PC-3 (cell line): ENCODE results near the gene ERO1B. TPM values are rescaled to one million over a fixed set of nuclear protein-coding genes. Genes with fewer than 3 reads are reported as not detected.

ENCODE experiments used
- ATAC-seq: fragments of 200-7000 bp; cut with Tn5 transposase; 2 replicates; pipeline ENCODE4 v1.9.1; 2020; ENCODE audit warnings: mild to moderate bottlenecking, moderate library complexity
- BruUV-seq: library from RNA; stranded (reverse); fragments of 400-500 nt; replicated peaks from 2 replicates; lab custom pipeline; 2021; lab: Mats Ljungman, UMichigan
- CTCF ChIA-PET: fragments of 300-600 bp; sonication (Branson Sonifier 250); formaldehyde crosslinking; loops from one replicate; lab custom pipeline; 2022; ENCODE audit warnings: antibody characterized with exemption; lab: Charles Lee
- POLR2A ChIA-PET: fragments of 300-600 bp; sonication (Branson Sonifier 250); formaldehyde crosslinking; loops from one replicate; lab custom pipeline; 2022; ENCODE audit warnings: antibody characterized with exemption; ENCODE audit not compliant: unreplicated experiment; lab: Charles Lee
- DNase-seq: peaks from one replicate; pipeline ENCODE4 v3.0.0-alpha.2; 2015
- H2AFZ ChIP-seq: fragments of 300-600 bp; sonication (generic); 2 replicates; pipeline ENCODE4 v1.6.0; 2016; ENCODE audit warnings: antibody characterized with exemption, low read length
- H3F3A ChIP-seq: fragments of 300-600 bp; sonication (generic); one replicate; pipeline ENCODE4 v1.6.0; 2017; ENCODE audit warnings: antibody characterized with exemption, low read length, control low read depth, mild to moderate bottlenecking; ENCODE audit not compliant: unreplicated experiment
- H3K27ac ChIP-seq: fragments of 300-600 bp; sonication (generic); 2 replicates; pipeline ENCODE4 v1.5.1; 2016; ENCODE audit warnings: mild to moderate bottlenecking, low read length
- H3K27me3 ChIP-seq: fragments of 300-600 bp; sonication (generic); 2 replicates; pipeline ENCODE4 v1.6.1; 2016; ENCODE audit warnings: low read length, mixed read lengths
- H3K36me3 ChIP-seq: fragments of 300-600 bp; sonication (generic); 2 replicates; pipeline ENCODE4 v1.6.1; 2016; ENCODE audit warnings: low read depth, mixed run types, low read length, mixed read lengths
- H3K4me1 ChIP-seq: fragments of 300-600 bp; sonication (generic); 2 replicates; pipeline ENCODE4 v1.5.1; 2016; ENCODE audit warnings: low read length; ENCODE audit not compliant: insufficient read depth
- H3K4me2 ChIP-seq: fragments of 300-600 bp; sonication (generic); 2 replicates; pipeline ENCODE4 v1.6.0; 2016; ENCODE audit warnings: low read length
- H3K4me3 ChIP-seq: fragments of 300-600 bp; sonication (generic); 2 replicates; pipeline ENCODE4 v1.5.1; 2016; ENCODE audit warnings: mild to moderate bottlenecking, low read length, mixed read lengths
- H3K79me2 ChIP-seq: fragments of 300-600 bp; sonication (generic); 2 replicates; pipeline ENCODE4 v1.6.1; 2017; ENCODE audit warnings: low read length, mixed read lengths
- H3K9ac ChIP-seq: fragments of 300-600 bp; sonication (generic); 2 replicates; pipeline ENCODE4 v1.6.0; 2016; ENCODE audit warnings: mild to moderate bottlenecking, low read length
- H3K9me2 ChIP-seq: fragments of 300-600 bp; sonication (generic); replicated peaks from 2 replicates; pipeline ENCODE4 v1.6.1; 2016; ENCODE audit warnings: mixed run types, low read length, mixed read lengths
- H3K9me3 ChIP-seq: fragments of 300-600 bp; sonication (generic); 2 replicates; pipeline ENCODE4 v1.6.1; 2016; ENCODE audit warnings: low read length, mixed read lengths
- H4K20me1 ChIP-seq: fragments of 300-600 bp; sonication (generic); 2 replicates; pipeline ENCODE4 v1.6.1; 2016; ENCODE audit warnings: low read length, mixed read lengths
- EZH2 ChIP-seq: fragments of 300-600 bp; sonication (generic); IDR thresholded peaks from one replicate; pipeline ENCODE4 v1.6.1; 2017; ENCODE audit warnings: antibody characterized with exemption, mild to moderate bottlenecking, low read length; ENCODE audit not compliant: unreplicated experiment
- EZH2phosphoT487 ChIP-seq: fragments of 300-600 bp; sonication (generic); IDR thresholded peaks from 2 replicates; pipeline ENCODE4 v1.6.1; 2018; ENCODE audit warnings: mild to moderate bottlenecking, antibody characterized with exemption, low read length, borderline replicate concordance
- intact Hi-C: fragments of 100-400 bp; cut with micrococcal nuclease; formaldehyde crosslinking; loops from 2 replicates; pipeline ENCODE4 v1.9.0; 2023
- total RNA-seq: library from RNA; depleted of rRNA; stranded (reverse); fragments of >200 nt; gene quantifications from 2 replicates; pipeline ENCODE4 v1.2.3, GENCODE V29; 2014
- TF ChIP-seq, protein P1 (sequence below): fragments of 300-600 bp; sonication (generic); conservative IDR thresholded peaks from 2 replicates; pipeline ENCODE4 v1.5.1; 2017; ENCODE audit warnings: antibody characterized with exemption, low read depth, mild to moderate bottlenecking, low read length

The ERO1B gene
- total RNA-seq, 1 experiment from 2014 or later = 0.95 TPM

DNA sequence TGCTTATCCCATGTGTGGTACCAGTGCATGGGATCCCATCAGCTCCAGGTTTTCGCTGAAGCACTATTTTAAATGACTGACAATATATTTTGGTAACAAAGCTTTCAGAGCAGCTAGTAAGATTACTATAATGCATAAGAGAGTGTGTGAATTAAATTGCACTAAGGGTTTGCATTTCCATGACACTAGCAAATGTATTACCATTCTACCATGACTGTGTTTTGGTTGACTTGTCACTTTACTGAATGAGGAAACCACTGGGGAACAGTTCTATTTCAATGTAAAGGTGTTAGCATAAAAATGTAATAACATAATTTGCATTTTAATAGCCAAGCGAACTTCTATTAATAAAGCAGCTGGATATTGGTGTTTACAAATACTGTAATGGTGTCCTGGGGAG is 31.7 kb upstream of the ERO1B start:
- Histone ChIP-seq H3K4me1 (no peaks in the 10 kb centered on the region), H2AFZ (no peak overlapping the region), H3K27me3 (no peaks in the 10 kb centered on the region), H3K4me3 (no peak overlapping the region), H3K79me2 (no peaks in the 10 kb centered on the region), H3K9me3 (no peaks in the 10 kb centered on the region), H3K4me2 (no peak overlapping the region), H3K36me3 (no peaks in the 10 kb centered on the region), H3K9ac (no peak overlapping the region), H3F3A (no peaks in the 10 kb centered on the region), H3K9me2 (no peaks in the 10 kb centered on the region), H4K20me1 (no peaks in the 10 kb centered on the region), H3K27ac (no peak overlapping the region)
- ChIA-PET CTCF (no interaction called here), POLR2A (no interaction called here)
- ATAC-seq = no peak
- no TSS peak for BruUV-seq
- DNase-seq = no peak
- intact Hi-C loops = no loop called here
- no peak for TF ChIP-seq EZH2
- TF ChIP-seq EZH2phosphoT487 = no peak
- TF ChIP-seq, protein P1, sequence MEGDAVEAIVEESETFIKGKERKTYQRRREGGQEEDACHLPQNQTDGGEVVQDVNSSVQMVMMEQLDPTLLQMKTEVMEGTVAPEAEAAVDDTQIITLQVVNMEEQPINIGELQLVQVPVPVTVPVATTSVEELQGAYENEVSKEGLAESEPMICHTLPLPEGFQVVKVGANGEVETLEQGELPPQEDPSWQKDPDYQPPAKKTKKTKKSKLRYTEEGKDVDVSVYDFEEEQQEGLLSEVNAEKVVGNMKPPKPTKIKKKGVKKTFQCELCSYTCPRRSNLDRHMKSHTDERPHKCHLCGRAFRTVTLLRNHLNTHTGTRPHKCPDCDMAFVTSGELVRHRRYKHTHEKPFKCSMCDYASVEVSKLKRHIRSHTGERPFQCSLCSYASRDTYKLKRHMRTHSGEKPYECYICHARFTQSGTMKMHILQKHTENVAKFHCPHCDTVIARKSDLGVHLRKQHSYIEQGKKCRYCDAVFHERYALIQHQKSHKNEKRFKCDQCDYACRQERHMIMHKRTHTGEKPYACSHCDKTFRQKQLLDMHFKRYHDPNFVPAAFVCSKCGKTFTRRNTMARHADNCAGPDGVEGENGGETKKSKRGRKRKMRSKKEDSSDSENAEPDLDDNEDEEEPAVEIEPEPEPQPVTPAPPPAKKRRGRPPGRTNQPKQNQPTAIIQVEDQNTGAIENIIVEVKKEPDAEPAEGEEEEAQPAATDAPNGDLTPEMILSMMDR = no peak

- H3K4me1 ChIP-seq = no peaks in the 10 kb centered on the region
- H3K79me2 ChIP-seq = no peaks in the 10 kb centered on the region
- no peak overlapping the region for H2AFZ ChIP-seq
- ATAC-seq (no peak), DNase-seq (no peak)
- no TSS peak for BruUV-seq
- H3K36me3 ChIP-seq = no peaks in the 10 kb centered on the region
- ChIA-PET CTCF (no interaction called here), POLR2A (no interaction called here)
- no peaks in the 10 kb centered on the region for H4K20me1 ChIP-seq
- H3K4me3 ChIP-seq = no peak overlapping the region
- no peak overlapping the region for H3K27ac ChIP-seq
- TF ChIP-seq, protein P1 = no peak
- TF ChIP-seq EZH2phosphoT487 (no peak), EZH2 (no peak)
- H3K9me3 ChIP-seq = no peaks in the 10 kb centered on the region
- no peak overlapping the region for H3K4me2 ChIP-seq
- H3K9me2 ChIP-seq = no peaks in the 10 kb centered on the region
- H3K9ac ChIP-seq = no peak overlapping the region
- intact Hi-C loops = no loop called here
- no peaks in the 10 kb centered on the region for H3F3A ChIP-seq
- H3K27me3 ChIP-seq = no peaks in the 10 kb centered on the region
Observed at GRCh38 chr1:236311040-236311439, 29.3 kb upstream of the ERO1B start.

DNA sequence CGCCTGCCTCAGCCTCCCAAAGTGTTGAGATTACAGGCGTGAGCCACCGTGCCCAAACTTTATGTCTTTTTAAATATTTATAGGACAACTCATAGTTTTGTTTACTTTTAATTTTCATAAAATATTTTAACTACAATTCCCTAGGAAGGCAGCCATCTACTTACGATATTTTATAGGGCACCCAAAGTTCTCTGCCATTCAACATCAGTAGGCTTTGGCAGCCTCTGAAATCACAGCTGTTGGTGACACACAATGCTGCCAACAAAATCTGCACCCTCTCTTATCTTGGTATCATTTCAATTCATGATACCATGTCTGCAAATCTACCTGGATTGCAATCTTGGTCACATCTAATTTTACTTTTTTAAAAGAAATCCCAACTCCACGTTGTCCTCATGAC is 27.1 kb upstream of the ERO1B start:
- POLR2A ChIA-PET = no interaction called here

More for the DNA sequence above, 27.1 kb upstream of the ERO1B start:
- Histone ChIP-seq H3K9me3 (no peaks in the 10 kb centered on the region), H3K9me2 (no peaks in the 10 kb centered on the region), H3K4me3 (no peak overlapping the region), H3K36me3 (no peaks in the 10 kb centered on the region), H2AFZ (no peak overlapping the region), H3K27me3 (no peaks in the 10 kb centered on the region), H3K4me1 (no peaks in the 10 kb centered on the region), H3F3A (no peaks in the 10 kb centered on the region), H4K20me1 (no peaks in the 10 kb centered on the region), H3K27ac (no peak overlapping the region), H3K9ac (no peak overlapping the region), H3K4me2 (no peak overlapping the region), H3K79me2 (no peaks in the 10 kb centered on the region)
- CTCF ChIA-PET = no interaction called here
- BruUV-seq = no TSS peak
- DNase-seq (no peak), ATAC-seq (no peak)
- intact Hi-C loops = no loop called here
- no peak for TF ChIP-seq EZH2
- TF ChIP-seq, protein P1 = no peak
